NCI-H446 treated with DMSO at 0.1 percent for 48 hours (cell line): ENCODE measurements around the gene CREB3L4.
A peak's percentile ranks its signal among the peaks of the same experiment; 100 is the strongest.

ENCODE experiments used
- DNase-seq: peaks from one replicate; lab custom pipeline; 2025; lab: John Stamatoyannopoulos, UW

The CREB3L4 gene, protein sequence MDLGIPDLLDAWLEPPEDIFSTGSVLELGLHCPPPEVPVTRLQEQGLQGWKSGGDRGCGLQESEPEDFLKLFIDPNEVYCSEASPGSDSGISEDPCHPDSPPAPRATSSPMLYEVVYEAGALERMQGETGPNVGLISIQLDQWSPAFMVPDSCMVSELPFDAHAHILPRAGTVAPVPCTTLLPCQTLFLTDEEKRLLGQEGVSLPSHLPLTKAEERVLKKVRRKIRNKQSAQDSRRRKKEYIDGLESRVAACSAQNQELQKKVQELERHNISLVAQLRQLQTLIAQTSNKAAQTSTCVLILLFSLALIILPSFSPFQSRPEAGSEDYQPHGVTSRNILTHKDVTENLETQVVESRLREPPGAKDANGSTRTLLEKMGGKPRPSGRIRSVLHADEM

DNA sequence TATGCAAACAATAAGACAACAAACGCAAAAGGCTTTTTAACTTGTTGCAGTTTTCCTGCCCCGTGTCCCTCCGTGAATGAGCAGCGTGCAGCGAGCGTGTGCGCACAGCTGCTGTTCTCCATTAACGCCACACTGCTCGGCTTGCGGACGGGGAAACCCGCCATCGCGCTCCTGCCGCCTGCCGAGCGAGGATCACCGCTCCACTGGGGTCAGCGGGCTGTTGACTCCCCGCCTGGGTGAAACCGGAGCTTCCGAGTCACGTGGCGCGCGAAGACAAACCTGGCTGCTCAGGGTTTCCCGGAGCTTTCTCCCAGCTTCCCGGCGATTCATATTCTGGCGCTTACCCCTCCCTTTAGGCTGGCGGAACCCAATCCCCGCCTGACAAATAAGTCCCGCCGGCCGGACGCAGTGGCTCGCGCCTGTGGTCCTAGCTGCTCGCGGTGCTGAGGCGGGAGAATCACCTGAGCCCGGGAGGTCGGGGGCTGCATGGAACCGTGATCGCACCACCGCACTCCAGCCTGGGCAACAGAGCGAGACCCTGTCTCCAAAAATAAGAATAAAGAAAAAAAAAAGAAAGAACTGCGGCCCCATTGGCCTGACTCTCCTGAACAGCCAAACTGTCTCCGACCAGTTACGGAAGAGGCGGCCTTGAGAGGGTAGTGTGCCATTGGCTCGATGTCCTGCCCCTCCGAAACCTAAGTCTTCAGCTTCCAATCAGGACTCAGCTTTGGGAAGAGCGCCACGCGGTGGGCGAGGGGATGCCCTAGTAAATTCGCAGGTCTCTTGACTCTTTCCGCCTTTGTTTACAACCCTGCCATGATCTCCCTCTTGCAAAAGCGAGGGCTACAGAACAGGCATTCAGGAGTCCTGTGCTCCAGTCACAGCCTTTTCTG is at the start of gene CREB3L4:
Gene CREB3L4, plus strand, starts transcription at position 796 of the 893 bp plus-strand sequence. CDS start 624 bp downstream, outside the sequence.
- DNase-seq, result peak; percentile 99

DNA sequence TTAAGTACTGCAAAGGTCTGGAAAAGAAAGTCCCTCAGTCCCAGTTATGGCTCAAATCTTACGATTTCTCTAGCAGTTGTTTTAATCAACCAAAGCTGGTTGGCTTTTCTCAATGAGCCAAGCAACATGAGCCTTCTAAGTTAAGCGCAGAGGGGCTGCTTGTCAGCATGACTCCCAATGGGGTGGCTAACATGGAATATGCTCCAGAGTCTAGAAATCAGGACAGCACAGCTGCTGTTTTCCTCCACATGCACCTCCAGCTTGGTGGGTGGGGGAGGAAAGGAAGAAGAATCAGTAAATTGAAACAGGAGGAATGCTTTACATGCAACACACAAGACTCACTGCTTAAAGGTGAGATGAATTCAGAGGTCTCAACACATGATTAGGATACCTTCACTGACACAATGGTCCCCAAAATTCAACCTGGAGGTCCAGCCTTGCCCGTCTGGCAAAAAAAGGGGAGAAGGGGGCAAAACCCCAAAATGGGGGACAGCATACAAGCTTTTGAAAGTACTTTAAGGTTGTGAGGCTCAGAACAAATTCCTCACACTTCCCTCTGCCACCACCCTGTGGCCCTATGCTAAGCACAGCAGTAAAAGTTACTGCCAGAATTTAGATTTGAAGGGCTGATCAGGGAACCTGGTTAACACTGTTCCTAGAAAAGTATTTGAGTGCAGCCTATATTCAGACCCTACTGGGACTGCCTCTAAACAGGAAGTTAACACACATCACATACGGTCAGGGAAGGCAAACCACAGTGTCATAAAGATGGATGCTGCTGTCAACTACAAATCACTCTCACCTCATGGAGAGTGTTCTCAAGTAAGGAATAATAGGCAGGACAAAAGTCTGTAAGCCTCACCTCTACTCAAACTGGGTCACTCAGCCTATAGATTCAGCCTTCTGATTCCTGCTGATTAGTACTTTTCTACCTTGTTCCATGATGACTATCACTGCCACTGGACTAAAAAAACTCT is 47.5 kb upstream of the CREB3L4 start:
- DNase-seq, result no peak

DNA sequence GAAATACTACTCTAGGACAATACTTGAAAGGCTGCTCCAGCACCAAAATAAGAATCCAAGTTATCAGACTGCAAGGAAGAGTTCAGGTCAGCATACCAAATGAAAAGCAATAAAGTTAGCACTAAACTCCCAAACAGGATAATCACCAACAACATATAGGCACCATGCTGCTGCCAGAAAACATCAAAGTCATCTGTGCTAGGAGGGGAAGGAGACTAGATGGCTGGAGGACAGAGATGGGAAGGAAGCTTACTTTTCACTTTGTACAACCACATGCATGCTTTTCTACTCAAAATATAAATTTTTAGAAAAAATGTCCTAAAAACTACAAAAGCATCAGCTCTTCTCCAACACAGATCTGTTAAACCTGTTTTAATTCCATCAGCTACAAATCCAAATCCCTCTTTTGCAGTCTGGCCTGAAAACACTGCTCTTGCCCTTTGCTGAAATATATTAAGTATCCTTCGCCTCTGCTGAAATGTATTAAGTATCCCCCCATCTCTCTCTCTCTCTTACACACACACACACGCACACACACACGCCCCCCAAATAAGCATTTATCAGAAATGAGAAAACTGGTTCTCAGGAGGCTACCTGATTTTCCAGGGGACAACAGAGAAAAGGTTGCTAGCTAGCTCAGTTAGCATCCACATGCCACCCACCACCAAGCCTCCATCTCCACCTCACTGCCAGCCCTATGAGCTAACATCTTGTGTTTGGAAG is 46.5 kb upstream of the CREB3L4 start:
- no peak for DNase-seq

DNA sequence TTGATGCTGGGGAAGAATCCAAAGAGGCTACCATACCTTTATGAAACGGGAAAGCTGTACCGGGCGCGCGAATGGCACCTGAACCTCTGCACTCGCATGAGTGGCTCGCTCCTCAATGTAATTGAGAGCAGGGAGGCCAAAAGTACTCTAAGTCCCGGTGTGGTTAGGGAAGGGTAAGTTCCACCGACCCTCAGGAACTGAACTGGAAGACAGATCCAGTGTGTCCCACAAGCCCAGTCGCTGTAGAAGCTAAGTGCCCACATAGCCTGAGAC is 46.0 kb upstream of the CREB3L4 start:
- DNase-seq, result no peak

DNA sequence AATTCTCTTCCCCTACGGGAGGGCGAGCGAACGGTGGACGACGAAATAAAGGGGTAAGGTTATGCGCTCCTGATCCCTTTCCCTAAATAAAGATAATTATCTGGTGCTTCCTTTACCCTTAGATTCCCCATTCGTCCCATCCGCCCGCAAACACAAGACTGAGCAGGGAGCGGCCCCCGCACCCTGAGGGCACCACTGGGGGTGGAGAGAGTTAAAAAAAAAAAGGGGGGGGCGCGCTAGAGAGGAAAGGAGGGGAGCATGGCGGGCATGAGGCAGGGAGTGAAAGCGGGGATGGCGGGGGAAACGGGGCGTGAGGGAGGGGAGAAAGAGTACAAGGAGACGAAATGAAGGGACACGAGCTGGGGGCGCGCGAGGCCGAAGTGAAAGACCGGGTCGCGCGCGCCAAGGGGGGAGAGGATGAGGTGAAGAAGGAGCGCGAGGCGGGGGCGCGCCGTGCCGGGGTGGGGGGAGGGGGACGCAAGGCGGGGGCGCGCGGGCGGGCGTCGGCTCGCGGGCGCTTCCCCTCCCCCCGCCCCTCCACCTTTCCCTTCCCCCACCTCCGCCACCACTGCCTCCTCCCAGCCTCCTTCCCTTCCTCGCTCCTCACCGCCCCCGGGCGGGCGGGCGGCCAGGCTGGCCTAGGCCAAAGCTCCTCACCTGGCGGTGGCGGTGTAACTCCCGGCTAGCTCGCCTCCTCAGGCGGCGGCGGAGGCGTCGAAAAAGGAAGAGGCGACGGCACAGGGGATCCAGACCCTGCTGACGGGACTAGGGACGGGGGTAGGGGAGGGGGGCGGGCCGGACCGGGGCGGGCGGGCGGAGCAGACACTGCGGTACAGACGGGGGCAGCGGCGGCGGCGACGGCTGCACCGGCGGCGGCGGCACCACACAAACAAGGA is 45.4 kb upstream of the CREB3L4 start:
- peak; percentile 62 for DNase-seq

DNA sequence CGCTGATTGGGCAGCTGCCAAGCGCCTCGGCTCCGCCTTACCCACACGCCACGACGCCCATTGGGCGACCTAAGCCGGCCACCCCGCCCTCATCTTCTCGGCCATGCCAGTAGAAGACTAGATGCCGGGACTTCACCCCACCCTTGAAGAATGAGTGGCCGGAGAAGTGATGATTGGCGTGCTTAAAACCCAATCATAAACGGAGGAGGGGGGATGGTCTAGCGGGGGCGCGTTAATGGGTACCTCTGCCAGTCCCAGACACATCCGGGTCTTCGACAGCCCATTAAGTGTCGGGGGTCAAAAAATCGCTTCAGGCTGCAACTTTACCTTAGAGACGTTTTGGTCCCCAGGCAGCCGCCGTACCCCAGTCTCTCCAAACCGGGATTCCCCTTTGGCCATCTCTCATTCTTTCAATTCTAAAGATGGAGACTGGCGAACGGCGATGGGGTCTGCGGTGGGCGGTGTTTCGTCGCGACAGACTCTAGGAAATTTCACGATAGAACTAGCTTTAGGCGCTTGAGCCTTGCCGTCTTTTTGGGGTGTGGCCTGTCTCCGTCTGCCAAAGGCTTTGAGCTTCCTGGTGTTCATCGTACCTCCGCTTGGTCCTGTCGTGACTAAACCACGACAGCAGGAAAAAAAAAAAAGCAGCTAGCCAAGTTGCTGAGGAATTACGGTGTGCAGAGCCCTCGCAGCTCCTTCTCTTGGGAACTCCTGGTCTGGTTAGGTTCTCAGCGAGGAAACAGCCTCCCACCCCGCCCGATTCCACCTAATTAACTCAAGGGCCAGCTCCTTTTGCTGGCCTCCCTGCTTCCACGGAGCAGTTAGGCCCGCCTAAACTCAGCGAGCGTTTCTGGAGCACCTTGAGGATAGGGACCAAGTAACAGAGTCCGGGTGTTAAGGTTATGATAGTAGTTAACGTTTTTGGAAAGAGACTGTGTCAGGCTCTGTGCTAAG is 44.5 kb upstream of the CREB3L4 start, which contains the start of gene GATAD2B:
Gene GATAD2B, minus strand, starts transcription at position 1 of the 954 bp plus-strand sequence. CDS start 94,625 bp downstream, outside the sequence.
- peak; percentile 100 for DNase-seq

DNA sequence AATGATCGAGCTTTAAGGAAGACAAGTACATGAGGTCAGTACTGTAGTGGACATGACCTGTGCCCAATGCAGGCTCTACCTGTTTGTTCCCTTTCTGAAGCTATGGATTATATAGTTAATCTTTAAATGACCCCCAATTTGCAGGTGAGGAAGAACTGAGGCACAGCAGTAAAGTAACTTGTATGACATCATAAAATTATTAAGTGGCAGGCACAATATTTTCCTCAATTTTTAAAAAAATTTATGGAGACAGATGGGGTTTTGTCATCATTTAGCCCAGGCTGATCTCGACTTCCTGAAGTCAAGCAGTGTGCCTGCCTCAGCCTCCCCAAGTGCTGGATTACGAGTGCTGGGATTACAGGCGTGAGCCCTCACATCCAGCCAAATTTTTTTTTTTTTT is 41.3 kb upstream of the CREB3L4 start:
- no peak for DNase-seq

DNA sequence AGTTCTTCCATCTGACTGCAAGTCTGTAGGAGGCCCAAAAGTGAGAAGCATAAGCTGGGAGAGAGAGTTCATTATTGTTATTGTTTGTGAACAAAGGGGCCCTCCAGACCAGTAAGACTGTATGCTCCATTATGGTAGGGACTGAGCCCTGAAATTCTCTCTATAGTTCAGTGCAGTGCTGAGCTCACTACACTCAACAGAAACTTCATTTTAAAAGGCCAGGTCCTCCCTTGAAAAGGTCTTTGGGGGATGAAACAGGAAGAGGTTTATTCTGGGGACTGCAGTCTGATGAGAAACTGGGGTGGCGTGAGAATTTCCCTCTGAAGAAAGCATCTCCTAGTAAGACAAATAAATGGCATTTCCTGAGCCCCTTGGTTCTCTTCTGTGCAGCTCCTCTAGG is 39.5 kb upstream of the CREB3L4 start:
- DNase-seq, result no peak

DNA sequence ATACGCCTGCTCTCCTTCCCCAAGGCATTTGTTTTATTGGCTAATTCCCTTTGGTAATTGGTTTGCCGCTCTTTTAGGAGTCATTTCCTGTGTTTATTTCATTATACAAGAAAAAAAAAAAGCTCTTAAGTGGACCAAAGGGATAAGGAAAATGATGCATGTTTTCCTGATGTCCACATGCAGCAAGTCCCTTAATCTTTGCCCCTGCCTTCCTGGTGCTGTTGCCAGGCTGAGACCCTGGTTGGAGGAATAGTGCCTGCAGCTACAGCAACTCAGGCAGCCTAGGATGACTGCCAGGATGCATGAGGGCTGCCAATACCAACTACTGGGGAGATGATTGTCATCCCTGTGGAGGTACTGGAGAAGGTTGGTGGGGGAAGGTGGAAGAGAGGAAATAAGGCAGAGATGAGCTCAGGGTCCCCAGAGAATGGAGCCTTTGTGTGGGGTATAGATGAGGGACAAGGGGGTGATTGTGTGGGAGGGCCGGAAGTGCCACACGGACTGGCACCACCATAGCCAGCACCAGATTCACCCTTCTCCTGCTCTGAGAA is 38.8 kb upstream of the CREB3L4 start:
- DNase-seq, result no peak

DNA sequence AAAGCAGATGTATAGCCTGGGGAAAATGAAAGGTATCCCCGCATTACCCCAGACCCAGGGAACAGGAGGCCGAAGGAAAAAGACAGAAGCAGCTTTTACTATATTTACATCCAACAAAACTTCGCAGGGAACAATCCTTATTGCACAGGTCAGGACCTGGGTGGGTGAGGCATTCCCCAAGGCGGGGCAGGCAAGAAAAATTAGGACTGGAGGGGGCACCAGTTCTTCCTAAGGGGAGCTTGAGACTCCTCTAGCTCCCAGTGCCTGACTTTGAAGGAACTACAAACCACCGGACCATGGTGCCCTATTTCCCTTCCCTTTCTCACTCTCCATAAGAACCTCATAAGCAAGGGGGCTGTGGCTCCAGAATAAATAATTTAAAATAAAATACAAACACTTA is 38.3 kb upstream of the CREB3L4 start:
- no peak for DNase-seq

DNA sequence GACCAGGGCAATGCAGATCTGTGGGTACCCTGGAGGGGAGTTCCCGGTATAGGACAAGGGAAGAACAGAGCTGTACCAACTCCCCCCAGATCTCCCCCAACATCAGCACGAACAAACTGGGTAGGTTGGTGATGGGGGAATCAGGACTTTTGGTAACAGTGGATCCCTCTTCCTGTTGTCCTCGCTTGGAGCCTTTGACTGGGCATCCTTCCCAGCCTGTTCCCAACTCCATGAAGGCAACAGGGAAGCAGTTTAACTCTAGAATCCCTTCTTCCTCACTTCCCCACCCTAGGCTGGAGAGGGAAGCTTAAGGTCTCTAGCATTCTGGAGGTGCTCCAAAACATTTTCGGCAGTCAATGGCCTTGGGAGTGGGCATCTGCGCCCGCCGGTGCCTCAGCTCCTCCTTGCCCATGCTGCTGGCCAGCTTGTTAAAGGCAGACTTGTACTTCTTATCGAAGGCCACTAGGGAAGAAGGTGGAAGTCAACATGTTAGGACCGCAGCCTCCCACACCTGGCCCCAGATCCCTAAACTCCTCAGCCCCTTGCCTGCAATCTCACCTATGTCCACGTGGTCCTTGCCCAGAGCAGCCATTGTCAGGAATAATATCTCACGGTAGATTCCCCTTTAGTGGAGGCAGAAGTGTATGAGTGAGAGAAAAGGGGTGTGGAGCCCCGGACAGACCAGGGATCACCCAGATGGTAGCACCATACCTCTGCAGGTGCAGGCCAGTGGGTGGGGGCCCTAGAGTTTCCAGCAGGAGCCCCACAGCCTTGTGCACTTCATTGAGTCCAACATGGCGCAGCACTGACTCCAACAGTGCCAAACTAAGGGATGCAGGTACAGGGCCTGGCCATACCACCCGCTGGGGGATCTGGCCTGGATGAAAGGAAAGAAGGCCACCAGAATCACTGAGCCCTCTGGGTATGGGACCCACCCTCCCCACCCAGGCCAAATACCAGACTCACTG is 37.4 kb upstream of the CREB3L4 start:
- DNase-seq, result no peak

DNA sequence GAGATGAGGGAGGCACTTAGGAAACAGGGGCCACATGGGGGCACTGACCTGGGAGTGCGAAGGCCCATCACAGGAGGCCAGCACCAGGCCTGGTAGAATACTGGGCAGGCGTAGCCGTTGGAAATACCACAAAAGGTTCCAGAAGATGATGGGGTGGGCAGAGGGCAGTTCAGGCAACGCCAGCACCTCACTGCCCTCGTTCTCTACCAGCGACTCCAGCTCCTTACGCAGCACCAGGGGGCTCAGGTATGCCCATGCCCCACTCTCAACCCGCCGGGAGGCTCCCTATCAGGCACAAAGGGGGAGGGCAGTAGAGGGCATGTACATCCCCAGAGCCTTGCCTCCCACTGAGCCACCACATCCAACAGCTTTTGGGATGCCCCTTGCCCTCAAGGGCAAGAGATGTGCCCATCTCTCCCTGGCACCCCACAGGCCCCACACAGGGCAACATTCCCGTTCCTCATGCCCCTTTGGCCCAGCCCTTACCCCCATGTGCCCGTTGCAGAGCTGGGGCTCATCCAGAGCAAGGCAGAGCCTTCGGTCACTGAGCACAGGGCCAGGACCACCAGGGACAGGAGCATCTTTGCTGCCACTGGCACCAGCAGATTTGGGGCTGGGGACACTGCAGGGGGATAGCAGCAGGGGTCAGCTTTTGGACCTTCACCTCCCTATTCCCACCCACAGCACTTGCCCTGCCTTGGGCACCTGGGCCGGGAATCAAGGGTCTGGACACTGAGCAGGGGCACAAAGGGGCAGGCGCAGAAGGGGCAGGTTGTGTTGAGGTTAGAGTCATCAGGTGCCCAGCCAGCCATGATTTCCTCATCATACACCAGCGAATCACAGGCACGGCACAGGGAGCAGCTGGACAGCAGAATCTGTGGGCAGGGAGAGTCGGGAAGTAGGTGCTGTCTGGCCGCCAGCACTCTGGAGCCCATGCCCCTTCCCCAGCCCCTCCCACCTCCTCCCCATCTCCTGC is 35.3 kb upstream of the CREB3L4 start:
- DNase-seq, result no peak

DNA sequence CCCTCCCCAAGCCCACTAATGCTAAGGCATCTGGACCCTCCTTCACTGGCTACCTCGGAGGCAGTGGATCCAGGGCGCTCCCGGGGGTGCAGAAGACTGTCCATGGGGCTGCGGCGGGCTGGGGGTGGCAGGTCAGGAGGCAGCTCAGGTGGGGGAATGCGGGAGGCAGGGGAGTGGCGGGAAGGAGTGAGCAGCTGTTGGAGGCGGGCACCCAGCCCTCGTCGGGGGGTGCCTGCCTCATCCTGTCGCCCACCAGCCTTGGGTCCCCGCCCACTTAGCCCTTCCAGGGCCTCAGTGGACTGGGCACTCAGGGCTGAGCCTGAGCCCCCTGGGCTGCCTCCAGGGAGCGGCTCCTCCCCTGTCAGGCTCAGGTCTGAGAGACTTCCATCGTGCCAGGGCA is 34.3 kb upstream of the CREB3L4 start:
- DNase-seq, result no peak

DNA sequence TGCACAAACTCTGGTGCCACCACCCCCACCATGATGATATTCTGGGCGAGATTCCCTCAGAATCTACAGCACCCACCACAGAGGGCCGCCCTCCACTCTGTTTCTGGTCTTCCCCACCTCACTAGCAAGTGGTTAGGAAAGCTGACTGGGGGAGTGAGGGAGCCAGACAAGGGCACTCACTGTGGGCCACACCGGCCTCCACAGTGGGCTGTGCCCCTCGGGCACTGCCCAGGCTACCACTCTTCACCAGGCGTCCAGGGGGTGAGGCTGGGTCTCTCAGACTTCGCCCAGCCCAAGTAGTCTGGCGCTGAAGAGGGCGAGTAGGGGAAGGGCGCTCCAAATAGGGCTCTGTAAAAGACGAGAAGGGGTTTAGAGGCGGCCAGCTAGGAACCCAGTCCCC is 33.7 kb upstream of the CREB3L4 start:
- no peak for DNase-seq

DNA sequence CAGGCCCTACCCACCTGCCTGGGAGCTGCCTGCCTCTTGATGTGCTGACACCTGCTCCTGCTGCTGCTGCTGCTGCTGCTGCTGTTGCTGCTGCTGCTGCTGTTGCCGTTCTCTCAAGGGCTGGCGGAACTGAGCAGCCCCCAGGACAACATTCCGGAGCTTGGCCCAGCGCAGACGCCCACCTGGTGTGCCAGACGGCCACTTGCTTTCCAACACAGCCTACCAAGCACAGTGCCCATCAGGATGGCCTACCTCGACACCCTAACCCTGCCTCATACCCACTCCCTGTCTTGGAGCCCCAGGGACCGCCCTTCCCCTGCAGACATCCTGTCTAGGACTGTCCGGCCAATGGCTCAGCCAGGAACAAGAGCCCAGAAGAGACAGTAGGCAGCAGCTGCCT is 33.0 kb upstream of the CREB3L4 start:
- DNase-seq, result no peak
